Measurements from ENCODE around the gene EGFR. TPM values are rescaled to one million over a fixed set of nuclear protein-coding genes. Genes with fewer than 3 reads are reported as not detected.

EGFR gene
- total and polyA plus RNA-seq, 2 experiments from 2014 or later, result 21.6 to 51.0 TPM

- Histone ChIP-seq H3K4me1 (ENCODE audit: insufficient read depth) (peaks cover 60% of the 10 kb centered on the region), H4K20me1 (ENCODE audit: insufficient read depth, poor library complexity, severe bottlenecking) (no peaks in the 10 kb centered on the region), H3K4me2 (peak overlapping the region; percentile 51), H3K79me2 (peaks cover 3% of the 10 kb centered on the region), H2AFZ (no peak overlapping the region), H3K9me2 (replicated peaks; ENCODE audit: insufficient read depth) (no peaks in the 10 kb centered on the region), H3K27me3 (no peaks in the 10 kb centered on the region), H3K27ac (peak overlapping the region; percentile 85), H3K9me3 (ENCODE audit: low read depth) (no peaks in the 10 kb centered on the region), H3K36me3 (replicated peaks; ENCODE audit: insufficient read depth, low read depth) (peaks cover 4% of the 10 kb centered on the region), H3K4me3 (no peak overlapping the region)
- WGBS (ENCODE audit: low lambda C conversion rate, missing lambda C conversion rate), result 83% methylated on average over 8 of the region's 8 CpGs
- no peak for TF ChIP-seq EZH2phosphoT487 (IDR thresholded peaks at IDR 0.05; ENCODE audit: low read depth, severe bottlenecking, unreplicated experiment)
- TF ChIP-seq EZH2 (IDR thresholded peaks at IDR 0.05; ENCODE audit: borderline replicate concordance), result no peak
- no peak for DNase-seq (ENCODE audit: low spot score)
Observed at GRCh38 chr7:55178292-55178862, 159.6 kb downstream of the EGFR start.

- Histone ChIP-seq H3K4me1 (ENCODE audit: insufficient read depth) (peaks cover 60% of the 10 kb centered on the region), H3K9me2 (replicated peaks; ENCODE audit: insufficient read depth) (no peaks in the 10 kb centered on the region), H2AFZ (no peak overlapping the region), H3K4me3 (no peak overlapping the region), H3K9me3 (ENCODE audit: low read depth) (no peaks in the 10 kb centered on the region), H3K79me2 (peaks cover 3% of the 10 kb centered on the region), H3K27ac (peak overlapping the region; percentile 85), H3K27me3 (no peaks in the 10 kb centered on the region), H4K20me1 (ENCODE audit: insufficient read depth, poor library complexity, severe bottlenecking) (no peaks in the 10 kb centered on the region), H3K36me3 (replicated peaks; ENCODE audit: insufficient read depth, low read depth) (no peaks in the 10 kb centered on the region), H3K4me2 (peak overlapping the region; percentile 51)
- WGBS (ENCODE audit: low lambda C conversion rate, missing lambda C conversion rate), result 78% methylated on average over 18 of the region's 18 CpGs
- TF ChIP-seq CTCF (IDR thresholded peaks at IDR 0.05; ENCODE audit: poor library complexity), result no peak
- no peak for TF ChIP-seq EZH2 (IDR thresholded peaks at IDR 0.05; ENCODE audit: borderline replicate concordance)
- TF ChIP-seq EZH2phosphoT487 (IDR thresholded peaks at IDR 0.05; ENCODE audit: low read depth, severe bottlenecking, unreplicated experiment), result no peak
- DNase-seq (ENCODE audit: low spot score), result peak; percentile 41
Observed at GRCh38 chr7:55178863-55179773, 160.3 kb downstream of the EGFR start.

DNA sequence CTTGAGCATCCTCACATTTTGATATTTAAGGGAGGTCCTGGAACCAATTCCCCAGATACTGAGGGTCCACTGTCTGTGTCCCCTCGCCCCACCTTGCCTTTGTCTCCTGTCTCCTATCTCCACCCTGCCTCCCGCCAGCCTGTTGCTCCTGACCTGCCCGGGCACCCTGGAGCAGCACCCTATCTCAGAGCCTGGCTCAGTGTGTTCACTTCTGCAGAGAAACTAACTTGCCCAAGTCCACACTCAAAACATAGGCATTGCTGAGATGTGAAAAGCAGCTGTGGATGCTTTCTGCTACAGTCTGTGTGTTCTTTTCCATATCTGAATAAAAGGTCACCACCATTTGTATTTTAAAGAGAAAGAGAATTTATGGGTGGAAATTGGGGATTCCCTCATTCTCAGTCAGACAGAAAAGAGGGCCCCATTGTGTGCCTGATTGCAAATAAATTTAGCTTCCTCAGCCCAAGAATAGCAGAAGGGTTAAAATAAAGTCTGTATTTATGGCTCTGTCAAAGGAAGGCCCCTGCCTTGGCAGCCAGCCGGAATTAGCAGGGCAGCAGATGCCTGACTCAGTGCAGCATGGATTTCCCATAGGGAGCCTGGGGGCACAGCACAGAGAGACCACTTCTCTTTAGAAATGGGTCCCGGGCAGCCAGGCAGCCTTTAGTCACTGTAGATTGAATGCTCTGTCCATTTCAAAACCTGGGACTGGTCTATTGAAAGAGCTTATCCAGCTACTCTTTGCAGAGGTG, 161.3 kb downstream of the EGFR start:
- H3K4me1 ChIP-seq (ENCODE audit: insufficient read depth), result peaks cover 60% of the 10 kb centered on the region

More for the DNA sequence above, 161.3 kb downstream of the EGFR start:
- no peak for TF ChIP-seq EZH2phosphoT487 (IDR thresholded peaks at IDR 0.05; ENCODE audit: low read depth, severe bottlenecking, unreplicated experiment)
- no peak for TF ChIP-seq EZH2 (IDR thresholded peaks at IDR 0.05; ENCODE audit: borderline replicate concordance)
- no peak for TF ChIP-seq CTCF (IDR thresholded peaks at IDR 0.05; ENCODE audit: poor library complexity)
- Histone ChIP-seq H2AFZ (no peak overlapping the region), H3K36me3 (replicated peaks; ENCODE audit: insufficient read depth, low read depth) (no peaks in the 10 kb centered on the region), H3K4me2 (peak overlapping the region; percentile 33), H3K9me3 (ENCODE audit: low read depth) (no peaks in the 10 kb centered on the region), H3K9me2 (replicated peaks; ENCODE audit: insufficient read depth) (no peaks in the 10 kb centered on the region), H3K4me3 (no peak overlapping the region), H3K27me3 (no peaks in the 10 kb centered on the region), H4K20me1 (ENCODE audit: insufficient read depth, poor library complexity, severe bottlenecking) (no peaks in the 10 kb centered on the region), H3K79me2 (peaks cover 3% of the 10 kb centered on the region), H3K27ac (peak overlapping the region; percentile 85)
- WGBS (ENCODE audit: low lambda C conversion rate, missing lambda C conversion rate), result 73% methylated on average over 5 of the region's 5 CpGs
- DNase-seq (ENCODE audit: low spot score), result no peak

Data from hepatocyte (in vitro differentiated cells).